Measurements from ENCODE around the gene PPP1R8.
"Not testable (repeated sequence)": the region's sequence is repeated elsewhere in the genome, so short reads cannot be mapped to it uniquely, and the experiment has no call there.

PPP1R8 gene

GRCh38 chr1:27830621-27831440, at the start of gene PPP1R8:
Gene PPP1R8 (plus strand): TSS chr1:27830782. CDS start chr1:27830836, 54 bp downstream.
- TF ChIP-seq CTCF (conservative IDR thresholded peaks at IDR 0.05; ENCODE audit: low read length): no peak
- DNase-seq (ENCODE audit: low read depth): peak; percentile 95
- peak within 1 kb of the TSS; percentile 93 for H3K4me3 ChIP-seq (ENCODE audit: low read length)

- TF ChIP-seq CTCF (conservative IDR thresholded peaks at IDR 0.05; ENCODE audit: low read length): no peak
- DNase-seq (ENCODE audit: low read depth): no peak
- H3K4me3 ChIP-seq (ENCODE audit: low read length): no peak overlapping the region
Measured at GRCh38 chr1:27782950-27783349, 47.6 kb upstream of the PPP1R8 start.

- no peak for TF ChIP-seq CTCF (conservative IDR thresholded peaks at IDR 0.05; ENCODE audit: low read length)
- H3K4me3 ChIP-seq (ENCODE audit: low read length): no peak overlapping the region
- DNase-seq (ENCODE audit: low read depth): no peak
Measured at GRCh38 chr1:27784700-27785099, 45.9 kb upstream of the PPP1R8 start.

- peak; percentile 39 for DNase-seq (ENCODE audit: low read depth)
- H3K4me3 ChIP-seq (ENCODE audit: low read length): no peak overlapping the region
- no peak for TF ChIP-seq CTCF (conservative IDR thresholded peaks at IDR 0.05; ENCODE audit: low read length)
Measured at GRCh38 chr1:27785781-27786455, 44.7 kb upstream of the PPP1R8 start.

GRCh38 chr1:27787895-27788294, 42.7 kb upstream of the PPP1R8 start:
- no peak for TF ChIP-seq CTCF (conservative IDR thresholded peaks at IDR 0.05; ENCODE audit: low read length)
- peak; percentile 63 for DNase-seq (ENCODE audit: low read depth)
- H3K4me3 ChIP-seq (ENCODE audit: low read length): no peak overlapping the region

GRCh38 chr1:27789540-27790041, 41.0 kb upstream of the PPP1R8 start:
- no peak for TF ChIP-seq CTCF (conservative IDR thresholded peaks at IDR 0.05; ENCODE audit: low read length)
- H3K4me3 ChIP-seq (ENCODE audit: low read length): no peak overlapping the region
- peak; percentile 22 for DNase-seq (ENCODE audit: low read depth)

- H3K4me3 ChIP-seq (ENCODE audit: low read length); DNase-seq (ENCODE audit: low read depth): not testable (repeated sequence)
Measured at GRCh38 chr1:27790270-27790669, 40.3 kb upstream of the PPP1R8 start.

Measured in AG10803 (cell line).